ENCODE measurements around the gene BIN1.

The BIN1 gene

DNA sequence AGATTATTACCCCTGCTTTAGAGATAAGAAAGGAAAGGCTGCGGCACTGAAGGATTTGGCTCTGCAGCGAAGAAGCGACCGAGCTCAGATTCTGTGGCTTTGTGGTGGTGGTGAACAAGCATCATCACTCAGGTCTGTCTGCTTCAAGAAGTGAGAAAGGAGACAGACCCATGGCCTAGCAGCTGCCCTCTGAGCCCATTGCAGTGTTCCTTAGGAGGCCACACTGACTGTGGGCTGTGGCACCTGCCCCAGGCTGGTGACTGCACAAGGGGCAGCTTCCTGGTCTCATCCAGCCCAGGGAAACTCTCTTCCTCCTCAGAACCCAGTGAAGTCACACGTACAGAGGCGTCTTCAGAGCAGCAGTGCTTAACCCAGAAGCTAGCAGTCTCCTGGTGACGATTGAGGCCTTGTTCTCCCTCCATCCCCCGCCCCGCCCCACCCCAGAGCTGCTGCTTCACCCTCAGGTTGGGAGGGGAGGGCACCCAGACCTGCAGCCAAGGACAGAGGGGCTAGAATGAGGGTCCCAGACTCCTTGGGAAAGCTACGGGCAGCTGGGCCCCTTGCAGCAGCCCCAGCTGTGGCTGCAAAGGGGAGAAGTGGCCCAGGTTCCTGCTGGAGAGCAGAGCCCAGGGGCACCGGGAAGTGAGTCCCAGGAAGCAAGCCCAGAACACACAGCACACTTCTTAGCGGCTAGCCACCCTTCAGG, 22.2 kb downstream of the BIN1 start:
- DNase-seq (ENCODE audit: extremely low read depth, low read depth): no peak
- TF ChIP-seq CTCF (IDR thresholded peaks at IDR 0.05; ENCODE audit: low read depth, low read length): no peak

DNA sequence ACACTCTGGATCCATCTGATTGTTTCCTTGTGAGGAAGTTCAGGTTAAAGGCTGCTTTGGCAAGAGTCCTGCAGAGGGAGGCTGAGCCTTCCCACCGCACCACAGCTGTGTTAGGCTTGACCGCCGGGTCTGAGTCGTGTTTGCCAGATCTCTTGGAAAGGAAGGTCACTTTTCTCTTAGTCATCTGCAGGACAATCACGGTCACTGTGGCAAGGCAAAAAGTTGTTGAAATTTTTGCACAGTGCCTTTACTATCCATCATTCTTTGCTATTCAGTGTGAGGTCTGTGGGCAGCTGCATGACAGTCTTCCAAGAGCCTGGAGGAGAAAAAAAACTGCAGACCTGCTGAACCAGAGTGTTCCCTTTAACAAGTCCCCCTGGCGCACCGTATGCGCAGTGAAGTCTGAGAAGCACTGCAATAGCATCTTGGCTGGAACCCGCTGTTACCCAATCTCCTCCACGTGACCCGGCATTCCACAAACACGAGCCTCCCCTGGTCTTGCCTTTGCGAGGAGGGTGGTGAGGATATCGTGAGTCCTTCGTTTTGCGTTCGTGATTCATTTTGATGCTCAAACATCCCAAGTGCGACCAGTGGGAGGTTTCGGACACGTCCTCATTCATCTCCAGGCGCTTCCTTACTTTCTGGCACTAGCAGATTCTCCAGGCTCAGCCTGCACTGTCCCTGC, 23.0 kb downstream of the BIN1 start:
- DNase-seq (ENCODE audit: extremely low read depth, low read depth): peak; percentile 87
- peak; percentile 18 for TF ChIP-seq CTCF (IDR thresholded peaks at IDR 0.05; ENCODE audit: low read depth, low read length)

GRCh38 chr2:127082974-127083373, 24.0 kb downstream of the BIN1 start:
- TF ChIP-seq CTCF (IDR thresholded peaks at IDR 0.05; ENCODE audit: low read depth, low read length): no peak
- DNase-seq (ENCODE audit: extremely low read depth, low read depth): no peak

GRCh38 chr2:127081826-127082633, 24.9 kb downstream of the BIN1 start:
- no peak for DNase-seq (ENCODE audit: extremely low read depth, low read depth)
- TF ChIP-seq CTCF (IDR thresholded peaks at IDR 0.05; ENCODE audit: low read depth, low read length): no peak

- no peak for TF ChIP-seq CTCF (IDR thresholded peaks at IDR 0.05; ENCODE audit: low read depth, low read length)
- no peak for DNase-seq (ENCODE audit: extremely low read depth, low read depth)
Measured at GRCh38 chr2:127080938-127081755, 25.8 kb downstream of the BIN1 start.

DNA sequence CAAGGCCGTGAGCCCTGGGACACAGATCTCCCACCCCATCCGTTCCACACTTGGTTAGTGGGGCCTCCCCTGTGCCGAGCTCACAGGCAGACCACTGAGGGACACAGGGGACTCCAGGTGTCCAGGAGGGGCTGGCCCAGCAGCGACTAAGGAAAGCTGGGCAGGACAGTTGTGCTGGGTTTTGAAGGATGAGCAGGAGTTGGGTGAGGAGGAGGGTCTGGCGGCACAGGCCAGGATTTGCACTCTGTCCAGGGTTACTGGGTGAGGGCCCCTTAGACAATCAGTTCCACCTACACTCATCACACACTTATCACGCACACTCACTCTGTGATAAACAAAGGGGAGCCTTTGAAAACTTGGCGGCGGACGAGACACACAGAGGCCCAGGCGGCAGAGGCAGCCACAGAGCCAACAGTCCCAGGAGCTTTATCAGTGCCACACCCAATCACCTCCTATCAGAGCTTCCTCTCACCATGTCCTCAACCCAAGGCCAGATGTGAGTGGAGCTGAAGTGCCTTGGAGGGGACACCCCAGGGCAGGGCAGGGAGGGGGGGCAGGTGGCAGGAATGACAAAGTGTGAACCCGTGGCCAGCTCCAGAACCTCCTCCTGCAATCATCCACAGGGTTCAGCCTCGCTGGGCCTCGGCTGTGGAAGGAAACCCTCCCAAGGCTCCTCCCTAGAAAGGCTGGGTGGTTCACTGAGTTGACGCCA, 26.6 kb downstream of the BIN1 start:
- TF ChIP-seq CTCF (IDR thresholded peaks at IDR 0.05; ENCODE audit: low read depth, low read length): no peak
- no peak for DNase-seq (ENCODE audit: extremely low read depth, low read depth)
